NCI-H345 (cell line): Measurements from ENCODE around the gene IQGAP2.
"Not testable (repeated sequence)": the region's sequence is repeated elsewhere in the genome, so short reads cannot be mapped to it uniquely, and the experiment has no call there.

Experiments
- DNase-seq: peaks from one replicate; lab custom pipeline; 2025; lab: John Stamatoyannopoulos, UW

The IQGAP2 gene

DNA sequence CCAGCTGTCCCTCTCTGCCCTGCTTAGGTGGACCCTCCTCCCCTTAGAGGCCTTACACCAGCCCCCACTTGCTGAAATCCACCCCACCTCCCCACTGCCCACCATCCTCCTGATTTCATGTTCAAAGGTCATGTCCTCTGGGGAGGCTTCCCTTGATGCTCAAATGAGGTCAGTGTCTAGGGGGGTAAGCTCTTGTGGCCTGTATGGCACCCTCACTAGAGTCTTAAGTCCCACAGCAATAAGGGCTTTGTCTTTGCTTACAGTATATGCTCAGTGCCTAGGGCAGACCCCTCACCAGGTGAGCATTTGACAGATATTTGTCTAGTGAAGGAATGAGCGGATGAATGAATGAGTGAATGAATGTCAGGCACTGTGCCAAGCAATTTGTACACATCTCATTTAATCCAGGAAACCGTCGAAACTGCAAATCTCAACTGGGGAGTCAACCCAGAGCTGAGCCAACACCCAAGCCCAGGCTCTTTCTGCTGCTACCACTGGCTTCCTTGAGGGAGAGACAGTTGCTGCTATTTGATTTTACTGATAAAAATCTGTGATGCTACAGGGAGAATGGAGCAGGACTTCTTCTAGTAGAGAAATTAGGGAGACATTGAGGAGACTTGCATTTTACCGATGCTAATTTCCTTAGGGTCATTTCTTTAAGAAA lies 101.9 kb downstream of the IQGAP2 start:
- no peak for DNase-seq

DNA sequence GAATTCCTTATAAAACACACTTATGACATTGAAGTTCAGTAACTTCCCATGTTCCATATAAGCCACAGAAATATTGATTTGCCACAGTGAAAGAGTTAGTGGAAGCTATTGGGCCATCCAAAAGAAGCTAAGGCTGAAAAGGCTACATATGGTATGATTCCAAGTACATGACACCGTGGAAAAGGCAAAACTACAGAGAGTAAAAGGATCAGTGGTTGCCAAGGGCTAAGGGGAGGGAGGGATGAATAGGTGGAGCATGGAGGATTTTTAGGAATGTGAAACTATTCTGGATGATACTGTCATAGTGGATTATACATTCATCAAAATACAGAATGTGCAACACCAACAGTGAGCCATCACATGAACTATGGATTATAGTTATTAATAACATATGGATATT lies 110.4 kb downstream of the IQGAP2 start:
- no peak for DNase-seq

DNA sequence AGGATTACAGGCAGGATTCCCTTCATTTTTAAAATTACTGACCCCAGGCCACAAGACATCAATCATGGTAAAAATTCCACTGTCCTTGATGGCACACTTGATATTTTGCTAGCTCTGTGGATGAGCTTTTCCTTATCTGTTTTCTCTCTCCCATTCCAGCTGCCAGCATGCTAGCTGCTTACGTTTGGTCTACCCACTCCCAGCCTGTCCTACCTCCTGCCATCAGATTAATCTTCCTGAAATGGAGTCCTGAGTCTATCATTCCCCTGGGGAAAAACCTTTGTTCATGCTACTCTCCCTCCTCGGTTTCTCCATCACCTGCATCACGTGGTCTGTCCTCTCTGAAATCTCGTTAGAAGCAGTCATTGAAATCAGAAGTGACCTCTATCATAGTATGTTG lies 111.2 kb downstream of the IQGAP2 start:
- peak; percentile 16 for DNase-seq

DNA sequence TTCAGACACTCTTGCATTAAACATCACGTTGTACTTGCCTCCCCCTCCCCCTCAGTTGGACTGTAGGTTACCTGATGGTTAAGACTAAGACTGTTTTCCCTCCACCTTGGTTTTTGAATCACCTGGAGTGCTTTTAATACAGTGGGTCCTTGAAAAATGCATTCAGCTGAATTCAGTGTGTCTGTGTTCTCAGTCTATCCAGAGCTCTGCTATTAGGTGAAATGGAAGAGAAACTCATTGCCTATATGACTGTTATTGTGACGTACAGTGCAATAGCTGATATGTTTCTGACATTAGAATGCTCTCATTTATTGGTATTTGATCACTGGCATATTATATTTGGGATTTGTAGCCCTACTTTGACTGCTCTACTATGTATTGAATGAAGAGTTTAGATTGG lies 111.6 kb downstream of the IQGAP2 start:
- no peak for DNase-seq

DNA sequence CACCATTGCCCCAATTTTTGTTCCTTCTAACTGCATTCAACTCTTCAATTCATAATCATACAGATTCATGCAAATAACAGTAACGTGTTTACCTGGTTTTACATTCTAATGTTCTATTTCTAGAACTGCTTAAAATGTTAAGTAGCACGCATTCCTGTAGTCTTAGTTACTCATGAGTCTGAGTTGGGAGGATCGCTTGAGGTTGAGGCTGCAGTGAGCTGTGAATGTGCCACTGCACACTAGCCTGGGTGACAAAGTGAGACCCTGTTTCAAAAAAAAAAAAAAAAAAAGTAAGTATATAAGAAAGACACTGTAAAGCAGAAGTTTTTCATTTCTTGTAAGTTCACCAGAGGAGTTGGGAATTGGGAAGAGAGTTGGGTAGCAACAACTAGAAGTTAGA lies 114.2 kb downstream of the IQGAP2 start:
- DNase-seq = no peak

DNA sequence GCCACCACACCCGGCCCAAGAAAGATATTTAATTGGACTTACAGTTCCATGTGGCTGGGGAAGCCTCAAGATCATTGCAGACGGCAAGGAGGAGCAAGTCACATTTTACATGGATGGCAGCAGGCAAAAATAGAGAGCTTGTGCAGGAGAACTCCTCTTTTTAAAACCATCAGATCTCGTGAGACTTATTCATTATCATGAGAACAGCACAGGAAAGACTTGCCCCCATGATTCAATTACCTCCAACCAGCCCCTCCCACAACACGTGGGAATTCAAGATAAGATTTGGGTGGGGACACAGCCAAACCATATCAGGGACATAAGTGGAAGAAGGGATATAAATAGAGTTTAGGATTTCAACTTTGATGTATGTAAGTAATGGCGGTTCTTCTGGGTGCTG lies 115.2 kb downstream of the IQGAP2 start:
- not testable (repeated sequence) for DNase-seq

DNA sequence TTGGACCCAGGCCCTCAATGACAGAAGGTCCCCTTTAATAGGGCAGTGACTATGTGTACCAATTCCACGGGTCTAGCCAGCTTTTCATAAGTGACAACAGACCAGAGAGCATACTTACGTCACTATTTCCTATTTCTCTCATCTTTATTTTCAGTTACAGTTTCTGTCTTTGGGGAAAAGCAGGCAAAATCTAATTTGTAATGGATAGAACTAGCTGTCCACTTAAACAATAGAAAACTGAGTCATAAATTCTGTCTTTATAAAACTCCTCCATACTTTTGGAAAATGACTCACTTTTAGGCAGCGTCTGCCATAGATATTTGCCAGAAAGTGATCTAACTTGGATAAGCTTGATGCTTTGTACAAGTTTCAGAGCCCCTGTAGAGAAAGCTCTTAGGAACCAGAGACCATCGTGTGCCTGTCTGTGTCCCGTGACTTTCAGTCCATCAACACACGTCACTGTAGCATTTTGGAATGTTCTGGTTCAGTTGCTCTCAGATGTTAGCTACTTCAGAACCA lies 118.2 kb downstream of the IQGAP2 start:
- no peak for DNase-seq

DNA sequence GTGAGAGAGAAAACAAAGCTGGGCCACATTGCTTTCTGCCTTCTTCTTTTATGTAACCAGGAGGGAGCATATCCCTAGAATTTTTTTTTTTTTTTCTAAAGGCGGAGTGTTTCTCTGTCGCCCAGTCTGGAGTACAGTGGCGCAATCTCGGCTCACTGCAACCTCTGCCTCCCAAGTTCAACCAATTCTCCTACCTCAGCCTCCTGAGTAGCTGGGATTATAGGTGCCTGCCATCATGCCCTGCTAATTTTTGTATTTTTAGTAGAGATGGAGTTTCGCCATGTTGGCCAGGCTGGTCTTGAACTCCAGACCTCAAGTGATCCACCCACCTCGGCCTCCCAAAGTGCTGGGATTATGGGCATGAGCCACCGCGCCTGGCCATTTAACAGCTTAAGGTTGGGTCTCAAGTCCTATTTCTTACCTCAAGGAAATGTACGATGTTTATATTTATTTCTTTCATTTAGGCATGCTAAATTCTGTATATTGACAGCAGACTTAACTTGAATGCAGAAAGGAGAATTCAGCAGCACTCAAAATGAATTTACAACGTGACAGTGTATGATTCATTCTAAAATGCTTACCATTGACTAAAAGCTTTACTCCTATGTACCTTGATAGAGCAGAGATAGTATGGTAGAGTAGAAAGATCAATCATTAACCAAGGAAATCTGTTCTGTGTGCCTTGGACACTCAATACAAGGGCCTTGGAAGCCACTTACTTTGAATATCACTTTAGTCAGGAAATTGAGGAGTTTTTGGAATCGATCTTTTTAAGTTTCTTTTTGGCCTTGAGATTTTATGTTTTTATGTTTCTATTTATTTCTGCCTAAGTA lies 119.2 kb downstream of the IQGAP2 start:
- DNase-seq = no peak

DNA sequence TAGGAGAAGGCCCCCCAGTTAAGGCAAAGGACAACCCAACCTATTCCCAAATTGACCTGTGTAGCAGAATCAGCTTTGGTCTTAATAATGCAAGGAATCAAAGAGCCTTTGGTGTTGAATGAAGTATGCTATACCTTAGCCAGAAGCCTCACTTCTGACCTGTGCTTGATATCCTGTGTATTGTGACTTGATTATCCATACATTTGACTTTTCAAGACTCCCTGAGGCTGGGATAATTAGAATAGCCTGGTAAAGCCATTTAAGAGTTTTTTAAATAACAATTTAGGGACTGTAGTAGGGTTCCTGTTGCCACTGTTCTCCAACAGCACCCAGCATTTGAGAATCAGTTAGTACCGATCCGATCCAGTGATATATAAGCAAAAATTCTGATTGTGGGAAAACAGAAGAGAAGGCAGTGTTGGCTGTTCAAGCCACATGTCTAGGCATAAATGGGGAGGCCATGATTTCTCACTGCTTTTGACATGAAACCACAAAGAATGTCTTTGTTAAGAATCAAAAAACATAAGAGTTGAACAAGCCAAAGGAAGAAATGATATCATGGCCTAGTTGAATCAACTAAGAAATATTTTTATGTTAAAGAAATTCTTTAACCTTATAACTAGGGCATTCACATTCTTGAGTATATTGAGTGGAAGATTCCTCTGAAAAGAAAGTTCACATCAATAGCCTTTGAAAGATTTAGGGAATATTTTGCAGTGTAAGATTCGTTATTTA lies 121.2 kb downstream of the IQGAP2 start:
- DNase-seq = no peak

DNA sequence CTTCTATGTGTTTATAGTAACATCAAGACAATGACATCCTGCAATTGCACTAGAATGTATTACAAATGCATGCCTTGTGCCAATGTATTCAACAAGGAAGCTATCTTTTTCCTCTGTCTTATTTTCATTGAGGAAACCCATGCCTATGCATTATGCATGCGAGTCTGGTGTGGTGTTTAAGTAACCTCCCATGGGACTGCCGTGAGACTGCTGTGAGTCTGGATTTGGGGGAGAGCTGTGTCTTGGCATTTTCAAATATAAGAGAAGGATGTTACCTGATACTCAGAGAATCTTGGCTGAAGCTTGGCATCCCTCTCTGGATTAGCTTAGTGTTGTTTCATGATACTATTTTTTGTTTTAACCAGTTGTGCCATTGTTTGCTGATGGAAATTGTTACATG lies 121.8 kb downstream of the IQGAP2 start:
- DNase-seq = no peak

DNA sequence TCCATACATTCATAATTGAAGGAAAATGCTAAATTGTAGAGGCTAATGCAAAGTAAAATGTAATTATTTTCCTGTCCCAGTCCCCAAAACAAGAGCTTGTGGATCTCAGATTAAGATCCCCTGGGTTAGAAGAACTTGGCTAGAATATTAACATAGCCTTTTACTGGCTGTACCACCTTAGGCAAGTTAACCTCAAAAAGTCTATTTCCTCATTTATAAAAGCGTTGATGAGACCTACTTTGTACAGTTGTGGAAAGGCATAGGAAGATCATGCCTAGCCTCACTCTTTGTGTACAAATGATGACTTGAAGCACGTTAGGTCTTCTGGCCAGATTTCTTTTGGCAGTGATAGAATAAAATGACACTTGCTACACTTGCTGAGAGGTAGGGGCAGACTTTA lies 122.9 kb downstream of the IQGAP2 start:
- no peak for DNase-seq

DNA sequence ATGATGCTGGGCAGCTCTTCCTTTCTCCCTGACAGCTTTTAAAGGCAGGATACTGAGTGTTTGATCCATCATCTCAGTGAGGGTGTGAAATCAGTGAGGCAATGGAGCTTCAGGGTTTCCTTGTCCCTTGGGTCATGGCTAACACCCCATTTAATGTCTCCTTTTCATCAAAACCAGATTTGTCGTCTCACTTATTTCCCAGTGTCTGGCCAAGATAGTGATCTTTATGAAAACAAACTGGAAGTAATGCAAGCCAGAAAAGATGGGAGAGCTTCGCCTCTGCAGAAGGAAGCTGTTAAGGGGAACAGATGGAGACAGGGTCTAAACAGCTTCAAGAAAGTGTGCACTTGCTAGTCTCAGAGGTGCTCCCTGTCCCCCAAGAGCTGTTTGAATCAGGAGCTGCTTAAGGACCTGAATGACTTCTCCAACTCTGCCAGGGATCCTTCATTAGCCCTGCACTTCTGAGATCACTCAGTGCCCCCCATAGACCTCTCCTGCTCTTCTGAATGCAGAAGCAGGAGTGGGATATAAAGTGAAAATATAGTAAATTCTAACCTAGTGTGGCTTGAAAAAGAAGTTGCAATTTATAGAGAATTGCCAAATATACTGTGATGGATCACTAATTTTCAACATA lies 124.0 kb downstream of the IQGAP2 start:
- DNase-seq = no peak

DNA sequence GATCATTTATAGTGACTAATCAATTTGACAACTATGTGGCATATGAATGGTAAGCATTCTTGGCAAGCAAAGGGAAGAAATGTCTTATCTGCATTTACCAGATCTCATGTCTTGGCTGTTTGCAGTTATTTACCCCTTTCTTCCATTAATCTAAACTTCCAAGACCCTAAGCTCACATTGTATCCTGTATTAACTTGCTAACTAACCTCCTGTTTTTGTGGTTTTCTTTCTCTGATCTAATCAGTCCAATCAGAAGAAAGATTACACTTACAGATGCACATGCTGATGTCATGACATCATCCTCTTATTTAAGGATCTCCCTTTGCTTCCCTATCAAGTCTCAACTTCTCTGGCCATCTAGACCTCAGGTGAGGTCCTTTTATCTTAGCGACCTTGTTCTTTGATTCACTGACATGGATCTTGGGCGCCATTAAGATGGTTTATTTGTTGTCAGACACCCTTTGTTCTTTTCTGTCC lies 124.6 kb downstream of the IQGAP2 start:
- DNase-seq = no peak

DNA sequence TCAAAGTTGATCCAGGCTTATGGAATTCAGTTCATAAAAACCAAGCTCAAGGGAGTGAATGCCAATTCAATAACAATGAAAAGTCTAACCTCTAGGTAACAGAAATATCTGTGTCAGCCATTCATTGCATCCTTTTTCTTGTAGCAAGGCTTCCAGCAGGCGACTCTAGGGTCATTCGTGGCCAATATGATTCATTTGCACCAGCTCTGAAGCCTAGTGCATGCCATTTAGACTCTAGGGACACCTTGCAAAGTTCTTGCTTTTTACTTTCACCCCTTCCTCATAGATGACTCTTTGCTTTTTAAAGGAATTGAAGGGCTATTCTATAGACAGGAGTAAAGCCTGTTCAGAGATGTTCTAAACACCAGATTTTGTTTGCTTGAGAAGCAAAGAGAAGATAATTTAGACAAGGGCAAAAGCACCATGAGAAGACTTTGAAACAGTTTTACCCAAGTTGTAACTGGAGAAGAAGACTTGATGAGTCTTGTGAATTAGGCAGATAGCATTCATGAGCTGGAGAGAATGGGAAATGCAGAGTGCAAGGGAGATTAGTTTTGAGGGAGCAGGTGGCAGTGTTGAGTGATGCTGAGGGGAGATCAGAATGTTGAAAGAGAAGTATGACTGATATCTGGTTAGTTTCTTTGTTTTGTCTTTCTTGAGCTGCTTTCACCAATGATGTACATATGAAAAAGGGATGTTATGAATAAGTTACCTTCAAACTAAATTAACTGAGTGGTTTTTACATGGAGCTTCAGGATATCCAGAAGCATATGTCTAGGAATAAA lies 125.7 kb downstream of the IQGAP2 start:
- no peak for DNase-seq

DNA sequence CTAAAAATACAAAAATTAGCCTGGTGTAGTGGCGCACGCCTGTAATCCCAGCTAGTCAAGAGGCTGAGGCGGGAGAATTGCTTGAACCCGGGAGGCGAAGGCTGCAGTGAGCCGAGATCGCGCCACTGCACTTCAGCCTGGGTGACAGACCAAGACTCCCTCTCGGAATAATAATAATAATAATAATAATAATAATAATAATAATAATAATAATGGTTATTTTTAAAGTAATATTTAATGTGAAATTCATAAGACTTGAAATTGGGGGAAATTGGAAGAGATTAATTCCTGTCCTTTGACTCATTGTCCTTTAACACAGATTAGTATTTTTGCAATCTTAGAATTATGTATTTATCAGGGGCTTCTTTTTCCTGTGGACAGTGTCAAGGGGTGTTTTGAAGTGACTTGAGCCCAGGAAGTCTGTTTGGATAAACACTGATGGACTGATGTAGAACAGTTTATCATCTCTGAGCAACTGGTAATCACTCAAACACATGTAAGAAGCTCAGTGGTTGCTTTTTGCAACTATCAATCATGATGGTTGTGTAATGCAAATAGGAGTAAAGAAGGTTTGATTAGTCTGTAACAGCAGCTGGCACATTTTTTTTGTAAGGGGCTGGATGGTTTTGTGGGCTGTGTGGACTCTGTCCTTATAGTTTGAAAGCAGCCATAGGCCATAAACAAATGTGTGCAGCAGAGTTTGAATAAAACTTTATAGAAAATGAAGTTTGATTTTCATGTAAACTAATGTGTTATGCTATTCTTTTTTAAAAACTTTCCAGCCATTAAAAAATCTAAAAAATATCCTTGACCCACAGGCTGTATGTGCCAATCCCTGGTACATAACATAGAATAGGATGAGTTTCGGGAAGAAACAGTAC lies 126.6 kb downstream of the IQGAP2 start:
- DNase-seq = no peak

DNA sequence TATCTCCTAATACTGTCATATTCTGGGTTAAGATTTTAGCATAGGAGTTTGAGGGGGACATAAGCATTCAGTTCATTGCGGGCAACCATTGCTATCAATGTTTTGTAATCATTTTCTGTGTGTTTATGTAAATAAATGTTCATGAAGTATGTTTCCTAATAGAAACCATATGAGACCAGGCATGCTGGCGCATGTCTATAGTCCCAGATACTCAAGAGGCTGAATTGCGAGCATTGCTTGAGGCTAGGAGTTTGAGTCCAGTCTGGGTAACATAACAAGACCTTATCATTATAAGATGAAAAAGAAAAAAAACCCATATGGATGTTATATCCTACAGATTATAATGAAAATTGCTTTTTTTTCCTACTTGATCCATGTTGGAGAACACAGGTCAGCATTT lies 129.0 kb downstream of the IQGAP2 start:
- DNase-seq = no peak

DNA sequence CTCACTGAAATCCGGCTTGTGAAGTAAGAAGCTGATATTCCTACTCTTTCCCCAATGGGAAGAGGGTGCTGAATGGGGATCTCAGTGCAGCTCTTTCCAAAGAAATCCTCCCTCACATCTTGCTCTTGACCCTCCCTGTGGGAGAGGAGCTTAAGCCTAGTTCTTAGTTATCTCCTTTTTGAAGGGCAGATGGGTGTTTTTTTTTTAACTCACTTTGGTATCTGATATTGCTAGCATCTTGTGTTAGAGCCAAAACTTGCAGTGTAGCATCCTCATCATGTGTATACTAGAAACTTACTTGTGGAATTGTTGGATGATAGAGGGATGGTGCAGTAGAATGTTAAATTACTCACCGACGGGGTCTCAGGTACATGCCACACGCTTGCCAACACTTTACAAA lies 129.9 kb downstream of the IQGAP2 start:
- DNase-seq = no peak

DNA sequence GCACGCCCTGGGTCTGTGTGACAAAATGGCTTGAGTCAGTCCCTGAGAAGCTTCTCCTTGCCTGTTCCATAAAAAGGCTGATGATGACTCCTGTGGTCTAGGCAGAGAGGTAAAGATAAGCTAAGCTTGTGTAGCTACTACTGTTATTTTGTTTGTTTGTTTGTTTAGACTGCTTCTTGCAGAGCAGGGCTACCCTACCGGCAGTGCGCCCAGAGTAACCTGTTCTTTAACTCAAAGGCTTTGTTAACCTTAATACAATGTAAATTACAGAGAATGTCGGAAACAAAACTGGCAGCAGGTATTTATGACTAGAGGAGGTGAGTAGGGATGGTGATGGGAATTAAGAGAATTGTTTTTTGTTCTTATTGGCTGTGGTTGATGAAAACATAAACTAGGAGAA lies 132.5 kb downstream of the IQGAP2 start:
- DNase-seq = no peak

DNA sequence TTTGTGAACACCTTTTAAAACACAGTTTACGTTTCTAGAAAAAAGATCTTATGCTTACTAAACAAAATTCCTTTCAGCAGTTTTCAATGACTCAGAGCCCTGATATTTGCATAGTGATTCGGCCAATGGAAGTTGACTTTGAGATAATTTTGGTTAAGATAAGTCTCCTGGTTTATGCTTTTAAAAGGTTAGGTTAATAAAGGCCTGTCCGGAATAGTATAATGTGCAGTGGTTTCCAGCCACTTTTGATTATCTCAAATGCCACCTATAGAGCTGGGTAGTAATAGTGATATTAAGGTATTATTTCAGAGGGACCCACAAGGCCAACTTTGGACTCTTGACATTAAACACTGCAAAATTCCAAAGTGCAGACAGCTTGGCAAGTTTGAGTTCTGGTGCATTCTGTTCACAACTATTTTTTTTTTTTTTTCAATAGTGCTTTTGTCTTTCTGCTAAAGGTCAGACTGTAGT lies 134.0 kb downstream of the IQGAP2 start:
- no peak for DNase-seq

DNA sequence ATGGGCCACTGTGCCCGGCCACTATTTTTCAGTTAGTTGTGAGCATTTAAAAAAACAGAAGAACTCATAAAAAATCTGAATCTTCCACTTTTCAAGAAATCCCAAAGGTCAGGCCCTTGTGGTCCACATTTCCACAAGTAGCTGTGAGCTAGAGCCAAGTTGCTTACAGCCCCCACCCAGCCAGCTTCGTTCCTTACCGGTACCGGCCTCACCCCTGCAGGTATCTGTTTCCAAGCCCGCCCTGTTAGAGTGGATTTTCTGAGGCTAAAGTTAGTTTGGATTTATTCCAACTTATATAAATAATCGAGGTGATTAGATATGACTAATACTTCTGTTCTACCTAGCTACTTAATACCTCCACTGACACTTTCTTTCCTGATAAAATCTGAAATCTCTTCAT lies 139.2 kb downstream of the IQGAP2 start:
- DNase-seq = no peak
